Left colon (tissue), 2 donors: ENCODE data around the gene RPA3. TPM values are rescaled to one million over a fixed set of nuclear protein-coding genes. Genes with fewer than 3 reads are reported as not detected.

Source experiments
- ATAC-seq: fragments of 200-7000 bp; cut with Tn5 transposase; one replicate; pipeline ENCODE4 v1.9.1; 2020; ENCODE audit warnings: mild to moderate bottlenecking, moderate library complexity
- DNase-seq, 2 donors: peaks; one replicate each; pipeline ENCODE4 v3.0.0-alpha.2; 2020
- intact Hi-C, 2 donors: fragments of 100-400 bp; cut with DNase I in 1 of 2; cut with micrococcal nuclease in 1 of 2; formaldehyde crosslinking; loops; one replicate each; pipeline versions ENCODE4 v1.11.2 to v1.14.0; 2022; cut with DNase I, micrococcal nuclease
- long read RNA-seq: library from polyadenylated mRNA; unstranded; transcript quantifications from one replicate; pipeline ENCODE4 v2.0.0, GENCODE V29; 2021
- total RNA-seq, 2 donors: library from RNA; stranded (reverse); fragmentation: NEBNext Ultra II Directional; extraction: Animal tissue kit (Norgen Biotek cat#: 25700); gene quantifications; one replicate each; pipeline ENCODE4 v1.2.1, GENCODE V29; 2021
- donor health status: DM: no; HTN: no; CAD: no.
- donor health status: DM: yes; HTN: yes; CAD: no.

RPA3 gene
- 10 to 100 TPM; 25.5 to 26.4 TPM for total RNA-seq
- long read RNA-seq, partial matches to known transcripts, result 9 of 14 reads
- long read RNA-seq, other reads (novel, unspliced or antisense), result 4 of 14 reads

DNA sequence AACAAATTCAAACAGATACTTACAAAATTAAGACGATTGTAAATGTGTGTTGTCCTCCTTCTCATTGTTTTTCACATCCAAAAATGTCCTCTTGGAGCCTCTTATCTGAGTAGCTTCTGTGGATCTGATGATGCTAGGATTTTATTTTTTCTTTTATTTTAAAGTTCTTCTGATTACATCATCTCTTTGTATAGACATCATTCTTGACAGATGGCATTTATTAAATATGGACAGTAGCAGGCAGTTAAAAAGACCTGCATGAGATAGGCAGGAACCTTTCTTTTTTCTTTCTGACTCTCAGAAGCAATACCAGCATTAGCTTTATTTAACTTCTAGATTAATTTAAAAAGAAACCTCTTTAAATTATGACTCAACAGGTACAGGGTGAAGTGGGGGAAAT is at the start of gene RPA3:
TSS of gene RPA3 (minus strand) at position 116 of the 400 bp plus-strand sequence. CDS start 78,189 bp downstream, outside the sequence.
- DNase-seq, result no peak
- ATAC-seq, result no peak
- intact Hi-C loops, result no loop called here

DNA sequence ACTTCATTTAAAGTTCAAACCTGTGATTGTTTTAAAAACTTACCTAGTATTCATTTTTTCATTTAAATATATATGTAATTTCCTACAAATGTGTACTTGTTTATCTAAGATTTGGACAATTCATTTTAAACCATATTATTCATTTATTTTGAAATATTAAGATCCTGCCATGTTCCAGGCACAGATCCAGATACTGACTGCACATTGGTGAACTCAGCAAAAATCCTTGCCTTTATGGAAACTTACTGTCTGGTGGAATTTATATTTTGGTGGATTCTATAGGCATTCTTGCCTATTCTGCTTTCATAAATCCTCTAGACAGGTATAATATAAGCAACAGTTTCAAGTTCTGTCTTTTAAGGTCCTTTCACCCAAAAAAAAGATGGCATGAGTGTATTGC is 48.3 kb upstream of the RPA3 start:
- no peak for DNase-seq

DNA sequence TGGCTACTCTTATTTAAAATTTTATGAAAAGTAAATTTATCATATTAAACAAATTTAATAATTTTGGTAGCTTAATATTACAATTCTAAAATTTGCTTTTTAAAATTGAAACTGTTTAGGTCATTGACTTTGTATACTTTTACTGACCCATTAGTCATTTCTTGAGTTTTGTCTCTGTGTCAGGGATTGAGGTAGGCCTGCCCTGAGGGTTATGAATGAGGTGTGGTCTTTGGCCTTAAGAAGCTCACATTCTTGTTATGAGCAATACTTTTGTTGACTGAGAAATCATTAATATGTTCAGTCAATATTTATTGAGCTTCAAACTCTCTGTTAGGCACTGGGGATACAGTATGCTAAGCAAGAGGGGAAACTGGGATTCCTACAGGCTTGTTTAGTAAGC is 47.0 kb upstream of the RPA3 start:
- no peak for ATAC-seq
- DNase-seq, result no peak
- intact Hi-C loops, result no loop called here

More for the DNA sequence above, 48.3 kb upstream of the RPA3 start:
- intact Hi-C loops, result no loop called here
- ATAC-seq, result no peak

DNA sequence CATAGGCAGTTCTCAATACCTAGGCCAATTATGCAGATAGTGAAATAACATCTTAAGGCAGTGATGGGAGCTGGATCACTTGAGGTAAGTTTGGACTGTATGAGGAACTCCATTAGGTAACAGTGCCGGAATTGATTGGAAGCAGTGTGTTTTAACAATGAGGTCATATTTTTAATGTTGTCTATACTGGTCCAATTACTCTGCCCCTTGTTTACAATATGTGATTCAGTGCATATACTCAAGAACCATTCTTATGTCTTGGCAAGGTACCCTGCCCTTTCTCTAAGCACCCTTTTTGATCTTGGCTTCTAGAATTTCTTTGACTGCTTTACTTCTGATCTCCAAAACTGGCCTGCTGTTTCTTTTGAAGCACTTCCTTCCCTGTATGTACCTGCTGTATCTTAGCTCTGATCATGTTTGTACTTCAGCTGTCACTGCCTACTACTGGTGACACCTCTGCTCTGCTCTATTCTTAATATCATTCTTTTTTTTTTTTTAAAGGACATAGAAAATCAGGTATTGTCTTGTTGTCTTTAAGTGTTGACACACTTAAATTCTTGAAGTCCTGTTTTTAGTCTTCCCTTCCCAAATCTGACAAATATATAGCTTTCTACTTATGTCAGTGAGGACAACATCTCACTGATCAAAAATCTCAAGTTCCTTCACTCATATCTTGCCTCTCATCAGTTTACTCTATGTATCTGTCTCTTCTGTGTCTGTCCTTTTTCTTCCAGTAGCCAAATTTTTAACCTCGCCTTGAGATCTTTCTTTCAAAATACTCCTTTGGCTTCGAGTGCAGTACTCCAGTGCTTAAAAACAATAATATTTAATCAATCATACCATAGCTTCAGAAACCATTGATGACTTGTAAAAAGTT is 46.4 kb upstream of the RPA3 start:
- DNase-seq (no peak), ATAC-seq (no peak)
- intact Hi-C loops, result no loop called here

DNA sequence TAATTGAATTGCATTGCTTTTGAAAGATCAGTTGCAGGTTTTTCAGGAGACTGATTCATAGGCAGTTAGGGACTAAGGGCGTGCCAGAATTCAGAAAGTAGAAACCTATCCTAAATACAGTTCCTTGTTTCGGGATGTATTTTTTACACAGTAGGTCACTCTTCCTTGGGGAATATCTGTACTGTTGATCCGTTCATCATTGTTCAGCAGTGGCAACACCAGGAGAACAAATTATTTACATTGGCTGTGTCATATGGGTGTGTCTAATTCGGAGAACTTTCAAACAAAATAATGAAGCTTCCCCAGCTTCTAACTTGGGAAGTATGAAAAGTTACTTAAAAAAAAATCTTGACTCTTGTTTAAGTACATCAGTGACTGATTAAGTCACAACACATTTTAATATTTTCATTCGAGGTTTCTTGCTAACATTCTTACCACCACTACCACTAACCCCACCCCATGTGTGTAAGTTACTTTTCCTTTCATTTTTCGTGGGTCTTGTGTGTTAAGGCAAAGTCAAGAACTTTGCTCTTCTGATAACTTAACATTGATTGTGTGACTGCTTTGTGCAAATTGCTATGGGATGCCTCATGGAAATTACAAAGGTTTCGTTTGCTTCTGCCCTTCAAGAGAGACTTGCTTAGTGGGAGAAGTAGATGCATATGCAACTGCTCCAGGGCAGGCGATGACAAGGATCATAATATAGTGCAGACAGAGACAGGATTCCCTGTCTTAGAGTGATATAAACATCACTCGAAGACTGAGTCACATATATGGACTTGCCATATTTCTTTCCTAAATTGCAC is 43.8 kb upstream of the RPA3 start:
- no peak for DNase-seq
- intact Hi-C loops, result no loop called here
- peak; percentile 87 for ATAC-seq

DNA sequence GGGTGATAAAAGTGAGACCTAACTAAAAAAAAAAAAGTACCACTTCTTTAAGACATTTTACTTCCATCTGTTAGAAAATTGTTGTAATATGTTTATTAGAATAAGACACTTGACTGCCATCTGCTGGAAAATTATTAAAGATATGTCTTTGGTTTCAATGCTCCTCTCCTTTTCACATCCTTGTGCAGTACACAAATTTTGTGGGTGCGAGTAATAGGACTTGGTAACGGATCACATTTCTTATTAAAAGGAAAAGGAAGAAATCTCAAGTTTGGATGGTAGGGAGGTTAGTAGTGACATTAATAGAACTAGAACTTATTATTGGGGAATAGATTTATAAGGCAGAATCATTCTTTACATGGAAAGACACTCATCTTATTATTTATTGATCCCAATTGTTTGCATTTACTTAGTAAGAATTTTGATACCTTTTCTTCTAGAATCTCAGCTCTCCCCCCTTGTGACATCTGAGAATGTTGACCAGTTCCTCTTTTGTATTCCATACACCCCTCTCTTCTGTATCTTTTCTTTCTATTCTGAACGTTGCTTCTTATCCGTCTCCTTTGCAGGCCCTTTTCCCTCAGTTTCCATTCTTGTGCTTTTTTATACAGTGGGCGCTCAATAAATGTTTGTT is 43.0 kb upstream of the RPA3 start:
- ATAC-seq, result peak; percentile 48
- intact Hi-C loops, result no loop called here
- no peak for DNase-seq

DNA sequence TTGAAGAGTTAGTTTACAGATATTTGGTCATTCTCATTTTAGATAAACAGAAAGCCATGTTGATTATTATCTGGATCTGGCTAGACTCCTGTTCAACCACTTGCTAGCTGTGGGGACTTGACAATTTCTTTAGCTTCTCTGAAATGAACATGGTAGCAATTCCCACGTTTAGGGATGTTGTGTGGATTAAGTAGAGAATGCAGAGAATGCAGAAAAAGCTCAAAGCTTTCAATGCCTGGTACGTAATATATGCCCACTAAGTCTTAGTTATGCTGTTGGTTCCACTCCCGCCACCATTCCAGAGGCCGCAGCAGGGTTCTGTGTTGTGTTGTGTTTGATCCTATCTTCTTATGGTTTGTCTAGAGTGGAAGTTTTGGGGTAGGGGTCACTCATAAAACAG is 39.2 kb upstream of the RPA3 start:
- intact Hi-C loops, result loop anchor here in 1 of 2 donors (5.0 kb wide), 1 partner anchor 75 kb away; no protein-coding TSS in a partner anchor
- ATAC-seq (no peak), DNase-seq (no peak)

DNA sequence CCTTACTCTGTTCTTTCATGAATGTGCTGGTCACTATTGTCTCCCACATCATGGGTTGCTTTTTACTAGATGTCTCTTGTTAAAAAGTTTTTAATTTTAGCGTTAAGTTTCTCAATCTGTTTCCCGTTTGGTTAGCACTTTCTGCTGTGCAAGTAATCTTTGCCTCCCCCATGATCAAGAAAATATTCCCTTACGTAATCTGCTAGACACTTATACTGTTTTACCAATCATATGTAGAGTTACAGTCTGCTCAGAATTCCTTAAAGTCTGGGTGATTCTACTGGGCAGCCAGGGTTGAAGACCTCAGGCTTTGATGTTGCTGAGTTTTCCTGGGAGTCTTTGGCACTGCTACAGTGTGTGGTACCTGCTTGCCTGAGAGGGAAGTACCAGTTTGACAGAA is 38.2 kb upstream of the RPA3 start:
- intact Hi-C loops, result loop anchor here in 1 of 2 donors (5.0 kb wide), 1 partner anchor 74 kb away; no protein-coding TSS in a partner anchor
- ATAC-seq (no peak), DNase-seq (no peak)

DNA sequence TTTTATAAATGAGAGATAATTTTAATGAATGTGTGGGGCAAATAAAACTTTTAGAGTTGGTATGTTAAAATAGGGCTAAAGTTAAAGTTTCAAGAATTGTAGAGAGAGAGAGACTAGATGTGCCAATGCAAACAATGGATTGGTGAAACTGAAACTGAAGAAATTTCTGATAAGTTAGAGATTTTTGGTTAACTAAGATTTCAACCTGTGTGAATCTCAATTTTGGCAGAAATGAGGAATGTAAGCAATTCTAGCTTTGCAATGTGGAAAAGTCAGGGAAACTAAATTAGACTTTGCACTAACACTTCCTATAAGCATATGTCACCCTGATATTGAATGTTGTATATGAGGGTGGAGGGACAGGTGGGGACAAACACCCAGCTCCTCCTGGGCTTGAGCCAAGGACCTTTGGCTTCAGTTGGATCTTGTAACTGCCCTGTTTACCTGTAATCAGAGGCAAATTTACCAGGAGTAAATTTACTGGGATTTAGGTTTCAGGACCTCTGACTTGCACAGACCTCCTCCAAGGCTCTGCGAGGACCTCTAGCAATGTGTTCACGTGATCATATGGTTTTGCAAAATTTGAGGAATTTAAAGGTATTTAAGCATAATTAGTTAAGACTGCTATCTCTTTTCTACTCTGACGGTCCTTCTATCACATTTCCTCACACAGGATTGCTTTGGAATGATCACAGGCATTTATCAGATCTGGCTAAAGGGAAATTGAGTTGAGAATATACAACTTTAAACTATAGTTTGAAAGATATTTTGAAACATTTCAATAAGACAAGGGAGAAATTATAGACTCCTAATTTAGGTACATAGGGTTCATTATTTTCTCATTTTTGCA is 33.1 kb upstream of the RPA3 start:
- ATAC-seq (peak; percentile 97), DNase-seq (peak; percentile 42 to 64)
- intact Hi-C loops, result no loop called here

DNA sequence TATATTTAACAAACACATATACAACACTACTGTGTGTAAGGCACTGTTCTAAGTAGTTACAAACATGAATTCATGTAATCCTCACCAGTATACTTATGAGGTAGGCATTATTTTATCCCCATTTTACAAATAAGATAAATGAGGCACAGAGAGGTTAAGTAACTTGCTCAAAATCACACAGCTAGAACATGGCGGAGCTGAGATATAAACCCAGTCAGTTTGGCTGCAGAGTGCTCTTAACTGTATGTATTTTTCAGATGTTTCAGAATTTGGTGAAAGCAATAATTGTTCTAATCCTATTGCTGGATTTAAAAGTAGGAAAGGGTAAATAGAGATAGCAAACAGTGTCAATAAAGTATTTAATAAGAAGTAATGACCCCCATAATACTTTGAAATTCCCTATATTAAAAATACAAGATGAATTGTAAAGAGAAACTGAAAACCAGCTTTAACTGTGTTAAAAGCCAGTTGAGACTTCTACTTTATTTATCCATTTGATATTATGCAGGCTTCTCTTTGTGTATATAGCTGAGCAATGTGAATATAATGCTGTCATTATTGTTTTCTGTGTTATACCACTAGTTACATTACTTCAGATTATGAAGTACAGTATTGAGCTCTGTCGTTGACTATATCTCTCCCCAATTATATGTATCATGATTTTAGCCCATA is 32.3 kb upstream of the RPA3 start:
- intact Hi-C loops, result no loop called here
- DNase-seq (no peak), ATAC-seq (peak; percentile 30)

DNA sequence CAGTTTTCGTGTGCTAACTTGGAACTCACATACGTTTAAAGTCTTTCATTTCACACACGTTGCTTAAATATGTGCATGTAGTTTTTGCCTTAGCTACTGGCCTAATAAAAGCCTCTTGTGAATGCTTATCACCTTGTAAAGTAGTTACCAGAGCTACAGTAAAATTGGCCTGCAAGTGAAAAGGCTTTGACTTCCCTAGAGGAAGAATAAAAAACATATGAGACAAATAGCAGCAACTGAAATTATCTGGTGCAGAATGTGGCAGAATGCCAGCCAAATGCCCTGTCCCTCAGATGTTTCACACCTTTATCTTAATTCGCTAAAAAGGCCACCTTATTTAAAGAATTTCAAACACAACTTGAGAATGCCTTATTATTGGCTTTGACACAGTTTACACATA is 28.1 kb upstream of the RPA3 start:
- peak in 1 of 2 donors; percentile 28 for DNase-seq
- ATAC-seq, result peak; percentile 83
- intact Hi-C loops, result no loop called here

DNA sequence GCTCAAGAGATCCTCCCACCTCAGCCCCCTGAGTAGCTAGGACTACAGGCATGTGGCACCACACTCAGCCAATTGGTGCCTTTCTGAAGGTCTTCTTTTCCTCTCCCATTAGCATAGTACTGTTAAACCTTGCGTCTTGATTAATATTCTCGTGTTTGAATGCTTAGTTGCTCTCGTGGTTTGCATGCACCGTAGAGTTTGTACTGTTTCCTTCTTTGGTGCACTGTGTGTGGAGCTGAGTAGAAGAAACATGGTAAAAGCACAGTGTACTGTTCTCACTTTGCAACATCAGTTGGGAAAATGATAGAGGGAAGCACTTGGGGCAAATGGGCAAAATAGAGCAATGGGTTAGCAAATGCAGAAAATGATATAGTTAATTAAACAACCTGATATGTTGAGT is 27.6 kb upstream of the RPA3 start:
- intact Hi-C loops, result no loop called here
- DNase-seq (no peak), ATAC-seq (peak; percentile 37)

DNA sequence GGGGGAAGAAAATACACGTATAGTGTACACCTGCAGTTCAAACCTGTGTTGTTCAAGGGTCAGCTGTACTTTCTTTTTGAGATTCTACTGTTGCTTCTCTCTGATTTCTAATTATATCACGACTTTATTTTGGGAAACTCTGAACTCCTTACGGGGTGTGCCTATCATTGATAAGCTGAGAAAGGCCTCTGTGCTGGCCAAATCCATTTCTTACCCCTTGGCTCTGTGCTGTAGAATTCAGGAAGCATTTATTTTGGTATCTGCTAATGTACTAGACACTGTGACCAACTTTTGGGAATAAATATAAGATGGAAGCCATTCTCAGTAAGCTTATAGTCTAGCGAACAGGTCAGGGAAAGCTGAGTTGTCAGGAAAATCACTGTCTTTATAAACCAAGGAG is 26.9 kb upstream of the RPA3 start:
- intact Hi-C loops, result no loop called here
- DNase-seq (no peak), ATAC-seq (no peak)

DNA sequence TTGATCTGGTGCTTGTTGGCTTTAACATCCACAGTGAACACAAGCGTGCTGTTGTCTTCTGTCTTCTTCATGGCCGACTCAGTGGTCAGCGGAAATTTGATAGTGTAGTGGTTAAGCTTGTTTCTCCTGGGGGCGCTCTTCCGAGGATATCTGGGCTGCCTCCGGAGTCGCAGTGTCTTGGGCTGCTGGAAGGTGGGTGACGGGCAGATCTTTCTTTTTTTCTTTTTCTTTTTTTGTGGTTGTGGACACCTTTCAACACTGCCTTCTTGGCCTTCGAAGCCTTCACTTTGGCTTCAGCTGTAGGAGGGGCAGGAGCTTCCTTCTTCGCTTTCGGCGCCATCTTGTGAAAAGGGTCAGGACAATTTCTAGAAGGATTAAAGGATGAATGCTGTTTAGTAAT is 23.8 kb upstream of the RPA3 start:
- DNase-seq (no peak), ATAC-seq (no peak)
- intact Hi-C loops, result no loop called here

DNA sequence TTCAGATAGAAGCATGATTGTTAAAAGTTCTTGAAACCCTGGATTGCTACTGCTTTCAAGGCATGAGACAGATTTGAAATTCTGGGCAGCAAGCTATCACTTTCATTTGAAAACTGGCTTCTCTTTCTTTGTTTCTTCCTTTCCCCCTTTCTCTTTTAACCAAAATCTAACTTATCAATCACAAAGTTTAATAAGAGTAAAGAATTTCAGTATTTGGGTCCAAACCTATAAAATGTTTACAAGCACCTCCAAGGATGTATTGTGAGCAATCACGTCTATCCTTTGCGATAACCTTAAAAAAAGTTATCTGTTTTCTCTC is 21.6 kb upstream of the RPA3 start:
- intact Hi-C loops, result no loop called here
- no peak for ATAC-seq
- no peak for DNase-seq

DNA sequence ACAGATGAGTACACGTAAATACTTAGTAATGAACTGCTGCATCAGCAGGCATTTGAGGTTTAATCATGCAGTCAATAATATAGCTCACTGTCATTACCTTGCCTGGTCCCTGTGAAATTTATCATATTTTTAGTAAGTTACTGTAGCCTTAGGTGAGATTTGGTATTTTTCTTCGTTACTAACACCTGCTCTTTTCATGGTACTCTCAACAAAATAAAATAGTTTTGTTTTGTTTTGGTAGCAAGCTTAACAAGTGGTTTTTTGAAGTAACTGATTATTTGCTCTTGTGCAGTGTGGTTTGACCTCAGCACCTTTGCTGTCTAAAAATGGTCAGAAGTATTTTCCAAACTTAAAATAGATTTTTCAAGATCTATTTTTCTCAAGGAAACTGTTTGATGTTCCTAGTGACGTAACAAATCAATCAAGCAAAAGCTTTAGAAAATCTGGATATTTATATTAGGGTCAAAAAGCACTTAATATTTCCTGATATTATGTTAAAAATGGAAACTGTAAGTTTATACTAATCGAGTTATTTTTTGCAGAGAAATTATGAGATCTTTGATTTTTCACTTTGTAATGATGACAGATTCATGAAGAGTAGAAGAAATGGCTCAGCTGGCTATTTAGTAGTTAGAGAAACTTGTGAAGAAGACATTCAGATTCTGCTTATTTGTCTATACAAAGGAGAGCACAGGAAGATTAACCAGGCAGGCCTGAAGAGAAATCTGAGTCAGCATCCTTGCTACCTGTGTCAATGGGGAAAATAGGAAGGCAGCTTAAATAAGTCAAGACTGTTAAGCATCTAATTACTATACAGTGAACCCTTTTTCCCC is 21.0 kb upstream of the RPA3 start:
- intact Hi-C loops, result no loop called here
- DNase-seq (no peak), ATAC-seq (no peak)

DNA sequence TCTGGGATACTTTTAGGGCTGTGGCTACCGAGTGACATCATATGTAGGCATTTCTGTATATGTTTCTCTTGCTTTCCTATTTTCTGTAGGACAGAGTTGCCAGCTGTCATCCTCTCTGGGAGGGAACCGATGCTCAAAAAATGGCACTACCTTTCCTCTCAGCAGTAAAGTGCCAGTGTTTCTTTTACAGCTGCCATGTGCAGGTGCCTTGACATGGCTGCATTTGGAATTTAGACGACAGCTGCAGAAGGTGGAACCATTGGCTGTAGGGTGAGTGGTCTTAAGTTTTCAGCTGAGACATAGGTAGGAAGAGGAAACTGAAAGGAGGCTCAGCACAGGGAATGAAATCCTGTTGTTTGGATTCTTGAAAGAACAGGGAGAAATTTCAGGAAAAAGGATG is 20.2 kb upstream of the RPA3 start:
- intact Hi-C loops, result no loop called here

More for the DNA sequence above, 20.2 kb upstream of the RPA3 start:
- DNase-seq (no peak), ATAC-seq (no peak)
